GM10266 (cell line): ENCODE data around the gene TRIM28.

ENCODE experiments used
- DNase-seq: peaks from one replicate; pipeline ENCODE4 v3.0.0; 2012; ENCODE audit errors: extremely low spot score
- CTCF ChIP-seq: IDR thresholded peaks from 2 replicates; pipeline ENCODE4 v1.5.1; 2012; ENCODE audit warnings: mild to moderate bottlenecking, low read depth; ENCODE audit not compliant: control insufficient read depth, insufficient read depth; ENCODE audit errors: missing control alignments

TRIM28 gene

GRCh38 chr19:58553799-58554493 lies 10.1 kb downstream of the TRIM28 start:
- no peak for DNase-seq
- TF ChIP-seq CTCF: no peak

- peak; percentile 94 for DNase-seq
- no peak for TF ChIP-seq CTCF
Observed at GRCh38 chr19:58554494-58555368, 10.9 kb downstream of the TRIM28 start, which contains the start of gene CHMP2A. CHMP2A (minus strand) TSS chr19:58555105; CDS start chr19:58554212, 893 bp downstream.

- DNase-seq: no peak
- TF ChIP-seq CTCF: no peak
Observed at GRCh38 chr19:58555369-58555885, 11.6 kb downstream of the TRIM28 start.

- TF ChIP-seq CTCF: no peak
- no peak for DNase-seq
Observed at GRCh38 chr19:58555920-58556621, 12.2 kb downstream of the TRIM28 start.

- no peak for DNase-seq
- TF ChIP-seq CTCF: no peak
Observed at GRCh38 chr19:58556622-58557220, 12.9 kb downstream of the TRIM28 start.

GRCh38 chr19:58557221-58558065 lies 13.6 kb downstream of the TRIM28 start:
- no peak for TF ChIP-seq CTCF
- no peak for DNase-seq
